Epithelial cell of proximal tubule (primary cell): ENCODE results near the gene ZP1. TPM values are rescaled to one million over a fixed set of nuclear protein-coding genes. Genes with fewer than 3 reads are reported as not detected.

Experiments used
- DNase-seq: peaks from one replicate; pipeline ENCODE4 v3.0.0-alpha.2; 2011; ENCODE audit warnings: low read depth
- H3K4me3 ChIP-seq: 2 replicates; pipeline ENCODE4 v1.5.1; 2011; ENCODE audit warnings: low read depth, mild to moderate bottlenecking, low read length
- CTCF ChIP-seq: conservative IDR thresholded peaks from 2 replicates; pipeline ENCODE4 v1.5.1; 2012; ENCODE audit warnings: low read depth, mild to moderate bottlenecking, low read length
- total RNA-seq: library from RNA; depleted of rRNA; stranded (reverse); fragments of >200 nt; gene quantifications from 2 replicates; pipeline ENCODE4 v1.2.3, GENCODE V29; 2015

The ZP1 gene
- total RNA-seq, 1 donor from 2014 or later, result not detected

- peak overlapping the region; percentile 86 for H3K4me3 ChIP-seq
- no peak for TF ChIP-seq CTCF
- DNase-seq, result no peak
Measured at GRCh38 chr11:60912851-60913528, 45.6 kb downstream of the ZP1 start.

- TF ChIP-seq CTCF, result no peak
- peak within 1 kb of the TSS; percentile 86 for H3K4me3 ChIP-seq
- no peak for DNase-seq
Measured at GRCh38 chr11:60913793-60914632, 46.7 kb downstream of the ZP1 start, which contains the start of gene TMEM109. Gene TMEM109, plus strand, starts transcription at chr11:60914158. Its CDS starts 5,536 bp downstream, at chr11:60919694.

GRCh38 chr11:60914633-60915247, 47.4 kb downstream of the ZP1 start:
- DNase-seq, result no peak
- TF ChIP-seq CTCF, result no peak

GRCh38 chr11:60915248-60915914, 48.0 kb downstream of the ZP1 start:
- DNase-seq, result no peak
- peak overlapping the region; percentile 86 for H3K4me3 ChIP-seq
- TF ChIP-seq CTCF, result peak; percentile 47

More at GRCh38 chr11:60914633-60915247, 47.4 kb downstream of the ZP1 start:
- peak overlapping the region; percentile 86 for H3K4me3 ChIP-seq

- no peak for DNase-seq
- H3K4me3 ChIP-seq, result no peak overlapping the region
- no peak for TF ChIP-seq CTCF
Measured at GRCh38 chr11:60916669-60917206, 49.4 kb downstream of the ZP1 start.

- no peak for TF ChIP-seq CTCF
- H3K4me3 ChIP-seq, result no peak overlapping the region
- no peak for DNase-seq
Measured at GRCh38 chr11:60917267-60917666, 49.9 kb downstream of the ZP1 start.
